Stimulated activated CD4-positive, alpha-beta T cell treated with anti-CD3 and anti-CD28 coated beads, Interleukin-12 subunit alpha, Interleukin-12 subunit beta, amount 100 ng/mL, for 48 hours (primary cell): ENCODE results near the gene PLCD3.
A peak's percentile ranks its signal among the peaks of the same experiment; 100 is the strongest.
"Not testable (repeated sequence)": the region's sequence is repeated elsewhere in the genome, so short reads cannot be mapped to it uniquely, and the experiment has no call there.

Source experiments
- DNase-seq, 3 donors: peaks; one replicate each; pipeline ENCODE4 v3.0.0-alpha.2; 2020; ENCODE audit warnings: low read depth in 2 of 3, low spot score in 1 of 3

PLCD3 gene

DNA sequence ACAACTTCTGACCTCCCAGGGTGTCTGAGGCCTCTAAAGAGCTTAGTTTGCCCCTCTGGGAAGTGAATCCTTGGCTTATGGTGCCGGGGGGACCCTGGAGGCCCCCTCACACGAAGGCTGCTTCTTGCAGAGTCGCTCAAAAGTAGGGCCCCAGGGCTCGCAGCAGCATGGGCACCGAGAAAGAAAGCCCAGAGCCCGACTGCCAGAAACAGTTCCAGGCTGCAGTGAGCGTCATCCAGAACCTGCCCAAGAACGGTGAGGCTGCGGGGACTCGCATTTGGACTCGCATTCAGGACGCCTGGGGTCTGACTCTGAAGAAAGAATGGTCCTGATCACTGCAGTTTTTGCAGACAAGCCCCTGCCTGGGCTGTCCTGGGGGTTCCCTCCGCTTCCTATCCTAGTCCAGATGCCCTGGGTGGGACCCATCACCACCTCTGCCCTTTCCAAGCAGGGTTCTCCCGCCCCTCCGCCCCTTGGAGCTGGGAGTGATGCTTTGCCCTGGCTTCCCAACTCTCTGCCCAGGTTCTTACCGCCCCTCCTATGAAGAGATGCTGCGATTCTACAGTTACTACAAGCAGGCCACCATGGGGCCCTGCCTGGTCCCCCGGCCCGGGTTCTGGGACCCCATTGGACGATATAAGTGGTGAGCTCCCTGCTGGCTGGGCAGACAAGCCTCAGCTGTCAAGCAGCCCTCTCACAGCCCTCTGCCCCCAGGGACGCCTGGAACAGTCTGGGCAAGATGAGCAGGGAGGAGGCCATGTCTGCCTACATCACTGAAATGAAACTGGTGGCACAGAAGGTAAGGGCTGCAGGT, 3.9 kb upstream of the PLCD3 start:
- no peak for DNase-seq

DNA sequence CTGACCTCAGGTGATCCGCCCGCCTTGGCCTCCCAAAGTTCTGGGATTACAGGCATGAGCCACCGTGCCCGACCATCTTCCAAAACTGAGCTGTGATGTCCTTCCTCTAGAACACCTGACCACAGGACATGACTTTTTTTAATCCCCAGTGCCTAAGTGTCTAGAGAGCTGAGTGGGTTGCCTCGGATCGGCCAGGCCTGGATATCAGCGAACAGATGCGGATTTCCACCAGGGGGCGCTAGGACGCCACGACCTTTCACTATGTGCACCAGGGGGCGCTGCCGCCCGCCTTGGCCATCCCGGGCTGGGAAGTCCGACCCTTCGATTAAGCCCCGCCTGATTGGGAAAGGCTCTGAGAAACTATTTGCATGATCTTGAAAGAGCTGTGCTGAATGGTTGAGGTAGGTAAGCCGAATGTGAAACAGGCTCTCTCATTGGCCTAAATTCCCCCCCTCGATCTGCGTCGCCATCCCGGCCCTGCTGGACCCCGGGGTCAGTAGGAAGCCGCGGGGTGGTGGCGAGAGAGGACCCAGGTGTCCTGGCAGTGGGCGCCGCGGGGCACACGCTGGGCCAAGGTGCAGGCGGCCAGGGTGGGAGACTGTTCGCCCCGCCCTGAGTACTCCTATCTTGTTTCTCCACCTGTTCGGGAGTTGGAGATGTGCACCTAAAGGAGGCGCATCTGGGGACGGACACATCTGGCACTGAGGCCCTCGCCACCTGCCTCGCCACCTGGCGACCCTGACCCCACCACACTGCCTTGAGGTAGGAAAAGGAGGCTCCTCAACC, 3.1 kb upstream of the PLCD3 start, which contains the start of gene ACBD4:
Gene ACBD4, plus strand, starts transcription at position 496 of the 786 bp plus-strand sequence. CDS start 458 bp downstream, outside the sequence.
- DNase-seq: peak; percentile 94 to 99 (median 95)

DNA sequence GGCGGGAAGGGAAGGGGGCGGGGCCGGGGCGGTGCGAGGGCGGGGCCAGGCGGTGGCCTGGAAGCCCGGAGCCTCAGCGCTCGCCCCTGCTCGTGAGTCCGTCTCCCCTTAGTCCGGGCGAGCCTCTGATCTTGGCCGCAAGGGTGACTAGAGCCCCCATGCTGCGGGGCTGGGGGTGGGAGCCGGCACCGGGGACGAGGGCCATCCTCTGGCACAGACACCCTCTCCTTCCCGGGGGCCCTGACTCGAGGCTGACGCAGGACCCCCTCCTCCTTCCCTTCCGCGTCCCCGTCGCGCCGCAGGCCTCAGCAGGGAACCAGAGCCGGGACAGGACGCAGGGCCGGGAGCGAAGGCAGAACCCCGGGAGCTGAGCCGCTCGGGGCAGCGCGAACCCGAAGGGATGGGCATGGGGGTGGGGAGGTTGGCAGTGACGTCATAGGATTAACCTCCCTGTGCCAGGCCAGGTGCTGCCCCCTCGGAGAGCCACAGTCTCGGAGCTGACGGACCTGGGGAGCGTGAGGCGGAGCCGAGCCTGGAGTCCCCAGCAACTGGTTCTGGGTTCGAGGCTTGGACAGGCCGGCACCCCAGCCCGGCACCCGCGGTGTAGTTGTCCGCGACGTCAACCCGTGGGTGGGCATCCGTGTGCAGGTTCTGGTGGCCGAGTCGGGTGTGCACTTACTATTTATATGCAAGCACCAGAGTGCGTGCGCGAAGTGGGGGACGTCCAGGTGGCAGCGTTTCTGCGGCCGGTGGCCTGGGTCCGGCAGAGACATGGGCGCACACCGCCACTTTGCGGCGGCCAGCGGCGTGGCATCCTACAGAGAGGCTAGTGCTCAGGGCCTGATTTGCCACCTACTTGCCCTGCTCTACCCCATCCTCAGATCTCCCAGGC, 503 bp upstream of the PLCD3 start:
- DNase-seq: peak in 2 of 3 donors; percentile 52 to 53

GRCh38 chr17:45131616-45132319, 547 bp downstream of the PLCD3 start:
- DNase-seq: peak in 1 of 3 donors; percentile 34

- no peak for DNase-seq
These were observed 1.4 kb downstream of the PLCD3 start for GRCh38 chr17:45130681-45131615.

DNA sequence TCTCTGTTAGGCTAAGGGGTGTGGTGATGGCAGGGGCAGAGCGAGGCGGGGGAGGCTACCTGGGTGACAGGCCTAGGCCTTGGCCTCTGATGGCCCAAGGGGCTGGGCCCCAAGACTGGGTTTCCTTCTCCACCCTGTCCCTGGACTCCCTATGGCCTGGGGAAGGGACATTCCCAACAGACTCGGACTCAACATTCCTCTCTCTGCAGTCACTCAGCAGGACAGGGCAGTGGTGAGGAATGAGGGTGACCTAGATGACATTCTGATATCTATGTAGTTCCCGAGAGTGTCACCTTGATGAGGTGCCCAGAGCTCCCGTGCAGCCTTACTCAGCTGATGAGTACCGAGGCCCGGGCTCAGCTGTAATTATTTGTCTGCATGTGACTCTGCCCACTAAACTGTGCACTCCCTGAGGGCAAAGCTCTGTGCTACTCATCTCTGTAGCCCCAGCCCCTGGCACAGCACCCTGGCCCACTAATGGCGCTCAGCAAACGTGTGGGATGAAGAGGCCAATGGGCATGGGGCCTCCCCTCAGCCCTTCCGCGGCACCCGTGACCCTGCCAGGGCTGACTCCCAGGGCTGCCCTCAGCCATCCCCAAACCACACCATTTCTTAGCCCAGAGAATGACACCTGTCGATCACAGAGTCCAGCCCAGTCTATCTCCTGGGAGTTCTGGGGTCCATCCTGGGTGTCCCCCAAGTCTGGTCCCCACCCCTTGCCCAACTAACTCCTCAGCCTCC, 2.2 kb downstream of the PLCD3 start:
- no peak for DNase-seq

DNA sequence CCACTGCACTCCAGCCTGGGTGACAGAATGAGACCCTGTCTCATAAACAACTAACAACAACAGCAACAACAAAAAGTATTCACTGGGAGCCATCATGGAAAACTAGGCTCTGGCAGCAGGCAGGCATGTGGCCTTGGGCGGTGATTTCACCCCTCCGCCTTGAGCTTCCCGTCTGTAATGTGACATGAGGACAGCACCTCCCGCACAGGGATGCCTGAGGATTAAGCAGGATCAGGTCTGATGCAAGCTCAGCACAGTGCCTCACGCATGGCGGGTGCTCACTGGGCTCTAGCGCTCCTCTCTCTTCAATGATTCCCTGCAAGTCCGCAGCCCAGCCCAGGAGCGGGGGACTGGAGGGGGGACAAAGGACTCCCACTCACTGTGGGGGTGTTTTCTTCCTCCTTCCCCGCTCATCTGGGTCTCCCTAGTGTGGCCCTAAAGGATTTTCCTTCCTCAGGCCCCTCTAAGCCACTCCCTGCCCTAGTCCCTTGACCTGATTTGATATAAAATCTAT, 2.8 kb downstream of the PLCD3 start:
- DNase-seq: no peak

- DNase-seq: no peak
These were observed 3.3 kb downstream of the PLCD3 start for GRCh38 chr17:45128989-45129388.

DNA sequence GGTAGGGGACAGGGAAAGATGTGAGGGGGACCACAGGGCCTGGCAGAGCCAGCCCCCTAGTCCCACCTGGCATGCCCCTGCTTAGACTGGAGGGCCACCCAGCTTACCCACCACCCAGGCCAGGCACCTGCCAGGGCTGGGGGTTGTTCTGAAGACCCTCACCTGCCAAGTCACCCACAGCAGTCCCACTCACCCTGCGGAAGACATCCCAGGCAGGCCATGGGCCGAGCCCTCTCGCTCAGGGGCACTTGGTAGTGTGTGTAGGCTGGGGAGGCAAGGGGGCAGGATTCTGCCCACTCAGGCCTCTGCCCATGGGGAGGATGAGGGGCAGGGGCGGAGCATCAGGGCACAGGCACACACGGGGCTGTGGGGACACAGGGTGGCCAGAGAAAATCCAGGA, 4.0 kb downstream of the PLCD3 start:
- DNase-seq: no peak

DNA sequence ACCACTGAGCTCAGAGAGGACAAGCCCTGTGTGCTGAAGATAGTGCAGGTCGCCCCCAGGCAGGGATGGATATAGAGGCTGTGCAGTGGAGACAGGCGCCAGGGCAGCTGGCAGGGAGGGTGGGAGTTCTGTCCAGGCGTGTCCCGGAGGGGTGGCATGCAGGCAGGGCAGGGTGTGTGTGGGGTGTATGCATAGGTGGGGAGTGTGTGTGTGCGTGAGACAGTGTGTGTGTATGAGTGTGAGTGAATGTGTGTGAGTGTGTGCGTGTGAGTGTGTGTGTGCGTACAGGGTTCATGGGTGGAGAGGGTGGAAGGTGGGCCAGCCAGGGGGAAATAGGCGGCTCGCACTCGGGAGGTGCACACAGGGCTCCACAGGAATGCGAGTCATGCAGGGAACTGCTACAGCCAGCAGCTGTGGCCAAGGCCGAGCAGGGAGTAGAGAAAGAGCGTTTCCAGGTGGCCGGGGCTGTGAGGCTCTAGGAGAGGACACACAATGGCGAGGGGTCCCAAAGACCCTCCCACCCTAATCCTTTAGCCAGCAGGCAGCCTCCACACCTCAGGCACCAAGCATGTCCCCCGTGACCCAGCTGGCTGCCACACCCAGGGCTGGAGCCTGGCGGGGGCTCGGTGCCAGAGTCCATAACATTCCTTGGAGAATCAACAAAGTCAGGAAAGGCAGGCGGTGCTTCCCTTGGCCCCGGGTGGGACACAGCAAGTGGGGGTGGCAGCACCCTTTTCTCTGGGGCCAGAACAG, 4.6 kb downstream of the PLCD3 start:
- DNase-seq: no peak

- DNase-seq: no peak
These were observed 5.1 kb downstream of the PLCD3 start for GRCh38 chr17:45127207-45127547.

GRCh38 chr17:45125509-45125908, 6.8 kb downstream of the PLCD3 start:
- no peak for DNase-seq

GRCh38 chr17:45124797-45125122, 7.6 kb downstream of the PLCD3 start:
- DNase-seq: not testable (repeated sequence)

DNA sequence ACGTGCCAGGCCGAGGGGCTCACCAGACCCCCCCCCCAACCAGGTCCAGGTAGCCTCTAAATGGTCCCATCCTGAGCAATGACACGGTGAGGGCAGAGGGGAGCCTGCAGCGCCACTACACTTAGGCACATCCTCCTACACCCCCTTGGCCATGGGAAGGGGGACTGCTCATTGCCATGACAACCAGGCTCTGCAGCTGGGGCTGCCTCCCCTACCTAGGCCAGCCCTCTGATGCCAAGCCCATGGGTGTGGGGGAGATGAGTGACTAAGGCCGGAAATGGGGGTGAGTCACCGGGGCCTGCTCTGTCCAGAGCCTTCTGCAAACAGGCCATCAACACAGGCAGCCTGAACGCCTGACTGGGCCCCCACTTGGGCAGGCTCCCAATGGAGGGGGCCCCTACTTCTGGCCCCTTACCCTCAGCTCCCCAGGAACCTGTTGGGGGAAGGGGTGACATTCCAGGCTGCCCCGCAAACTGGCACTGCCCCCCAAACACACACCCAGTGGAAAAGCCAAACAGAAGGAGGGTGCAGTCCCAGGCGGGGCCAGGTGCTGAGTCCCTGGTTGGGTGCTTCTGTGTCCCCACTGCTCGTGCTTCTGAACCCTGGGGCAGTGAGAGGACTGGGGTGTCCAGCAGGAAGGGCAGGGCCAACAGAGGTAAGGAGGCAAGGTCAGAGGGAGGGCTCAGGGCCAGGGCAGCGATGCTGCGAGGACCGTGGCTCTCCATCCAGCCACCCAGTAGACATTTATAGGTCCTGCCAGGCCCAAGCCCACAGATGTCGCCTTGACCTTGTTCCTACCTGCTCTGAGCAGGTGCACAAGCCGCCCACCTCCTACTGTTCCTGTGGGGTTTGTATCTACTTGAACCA, 8.2 kb downstream of the PLCD3 start:
- no peak for DNase-seq

- DNase-seq: no peak
These were observed 9.1 kb downstream of the PLCD3 start for GRCh38 chr17:45123076-45123770.

- no peak for DNase-seq
These were observed 11.3 kb downstream of the PLCD3 start for GRCh38 chr17:45121055-45121454.

- no peak for DNase-seq
These were observed 11.8 kb downstream of the PLCD3 start for GRCh38 chr17:45120558-45120957.
